Neural cell (in vitro differentiated cells): ENCODE data around the gene CCNL2. TPM values are rescaled to one million over a fixed set of nuclear protein-coding genes. Genes with fewer than 3 reads are reported as not detected.

Experiments
- H2AFZ ChIP-seq: fragments of 200-600, 300-800 bp; sonication (generic), shearing (Covaris generic); 2 replicates; pipeline ENCODE4 v1.6.0; 2014; ENCODE audit warnings: low read depth, mild to moderate bottlenecking, antibody characterized with exemption, low read length, moderate library complexity
- H3F3A ChIP-seq: fragments of 200-600 bp; shearing (Covaris generic); 2 replicates; pipeline ENCODE4 v1.6.1; 2016; ENCODE audit warnings: mild to moderate bottlenecking, moderate library complexity, mixed read lengths, antibody characterized with exemption, low read length; ENCODE audit not compliant: insufficient read depth, poor library complexity, severe bottlenecking
- H3K27ac ChIP-seq: fragments of 200-600, 300-800 bp; sonication (generic), shearing (Covaris generic); 2 replicates; pipeline ENCODE4 v1.5.1; 2014; ENCODE audit warnings: mild to moderate bottlenecking, low read length, moderate library complexity
- H3K27me3 ChIP-seq: fragments of 300-800, 200-600 bp; sonication (generic), shearing (Covaris generic); 2 replicates; pipeline ENCODE4 v1.6.0; 2014; ENCODE audit warnings: mild to moderate bottlenecking, low read depth, low read length, moderate library complexity; ENCODE audit not compliant: insufficient read depth
- H3K36me3 ChIP-seq: fragments of 300-800, 200-600 bp; sonication (generic), shearing (Covaris generic); 2 replicates; pipeline ENCODE4 v1.5.1; 2014; ENCODE audit warnings: mild to moderate bottlenecking, antibody characterized with exemption, low read length, moderate library complexity; ENCODE audit not compliant: insufficient read depth
- H3K4me2 ChIP-seq: fragments of 300-800, 200-600 bp; sonication (generic), shearing (Covaris generic); 2 replicates; pipeline ENCODE4 v1.6.0; 2014; ENCODE audit warnings: mild to moderate bottlenecking, low read length
- H3K4me3 ChIP-seq: fragments of 300-800, 200-600 bp; sonication (generic), shearing (Covaris generic); 2 replicates; pipeline ENCODE4 v1.5.1; 2014; ENCODE audit warnings: mild to moderate bottlenecking, low read length, moderate library complexity
- H3K79me2 ChIP-seq: fragments of 200-600 bp; shearing (Covaris generic); replicated peaks from 2 replicates; pipeline ENCODE4 v1.6.0; 2014; ENCODE audit warnings: mild to moderate bottlenecking, low read length, moderate library complexity; ENCODE audit not compliant: insufficient read depth
- H3K9ac ChIP-seq: fragments of 300-800, 200-600 bp; sonication (generic), shearing (Covaris generic); 2 replicates; pipeline ENCODE4 v1.6.1; 2016; ENCODE audit warnings: mild to moderate bottlenecking, low read length, mixed read lengths
- H3K9me2 ChIP-seq: fragments of 200-600 bp; shearing (Covaris generic); 2 replicates; pipeline ENCODE4 v1.6.1; 2016; ENCODE audit warnings: mild to moderate bottlenecking, low read length, mixed read lengths; ENCODE audit not compliant: insufficient read depth
- H3K9me3 ChIP-seq: fragments of 200-600, 300-800 bp; sonication (generic), shearing (Covaris generic); 2 replicates; pipeline ENCODE4 v1.6.1; 2016; ENCODE audit warnings: mild to moderate bottlenecking, mixed run types, low read length, moderate library complexity, mixed read lengths
- H4K20me1 ChIP-seq: fragments of 200-600 bp; shearing (Covaris generic); 2 replicates; pipeline ENCODE4 v1.6.1; 2016; ENCODE audit warnings: mild to moderate bottlenecking, mixed run types; ENCODE audit not compliant: insufficient read depth
- EP300 ChIP-seq: fragments of 450-650 bp; conservative IDR thresholded peaks from 2 replicates; pipeline ENCODE4 v1.6.1; 2014; ENCODE audit warnings: antibody characterized with exemption, mild to moderate bottlenecking, moderate library complexity; ENCODE audit not compliant: poor library complexity, severe bottlenecking
- EZH2 ChIP-seq: fragments of 200-600, 300-800 bp; shearing (Covaris generic), sonication (generic); IDR thresholded peaks from 2 replicates; pipeline ENCODE4 v1.6.1; 2014; ENCODE audit warnings: antibody characterized with exemption, low read length, borderline replicate concordance, mild to moderate bottlenecking; ENCODE audit not compliant: insufficient read depth, poor library complexity, severe bottlenecking
- MXI1 ChIP-seq: fragments of 450-650 bp; conservative IDR thresholded peaks from 2 replicates; pipeline ENCODE4 v1.6.1; 2014; ENCODE audit warnings: antibody characterized with exemption, mild to moderate bottlenecking; ENCODE audit not compliant: poor library complexity, severe bottlenecking
- POLR2AphosphoS5 ChIP-seq: IDR thresholded peaks from 2 replicates; pipeline ENCODE4 v1.6.1; 2012
- RAD21 ChIP-seq: fragments of 450-650 bp; conservative IDR thresholded peaks from 2 replicates; pipeline ENCODE4 v1.6.1; 2014; ENCODE audit warnings: antibody characterized with exemption, mild to moderate bottlenecking, moderate library complexity
- SMC3 ChIP-seq: fragments of 450-650 bp; conservative IDR thresholded peaks from 2 replicates; pipeline ENCODE4 v1.6.1; 2014; ENCODE audit warnings: antibody characterized with exemption, mild to moderate bottlenecking, moderate library complexity; ENCODE audit not compliant: poor library complexity
- TAF1 ChIP-seq: IDR thresholded peaks from 2 replicates; pipeline ENCODE4 v1.6.1; 2012; ENCODE audit warnings: low read depth
- polyA plus RNA-seq: library from polyadenylated mRNA; depleted of rRNA; stranded (reverse); fragments of >200 nt; gene quantifications from 2 replicates; pipeline ENCODE4 v1.2.3, GENCODE V29; 2014
- TF ChIP-seq, protein P1 (sequence below): IDR thresholded peaks from 2 replicates; pipeline ENCODE4 v1.6.1; 2012; ENCODE audit warnings: borderline replicate concordance
- TF ChIP-seq, protein P2 (sequence below): fragments of 450-650 bp; IDR thresholded peaks from 2 replicates; pipeline ENCODE4 v1.5.1; 2014; ENCODE audit warnings: antibody characterized with exemption, mild to moderate bottlenecking, moderate library complexity; ENCODE audit not compliant: poor library complexity, severe bottlenecking

CCNL2 gene
- polyA plus RNA-seq, 1 donor from 2014 or later, result 696 TPM

DNA sequence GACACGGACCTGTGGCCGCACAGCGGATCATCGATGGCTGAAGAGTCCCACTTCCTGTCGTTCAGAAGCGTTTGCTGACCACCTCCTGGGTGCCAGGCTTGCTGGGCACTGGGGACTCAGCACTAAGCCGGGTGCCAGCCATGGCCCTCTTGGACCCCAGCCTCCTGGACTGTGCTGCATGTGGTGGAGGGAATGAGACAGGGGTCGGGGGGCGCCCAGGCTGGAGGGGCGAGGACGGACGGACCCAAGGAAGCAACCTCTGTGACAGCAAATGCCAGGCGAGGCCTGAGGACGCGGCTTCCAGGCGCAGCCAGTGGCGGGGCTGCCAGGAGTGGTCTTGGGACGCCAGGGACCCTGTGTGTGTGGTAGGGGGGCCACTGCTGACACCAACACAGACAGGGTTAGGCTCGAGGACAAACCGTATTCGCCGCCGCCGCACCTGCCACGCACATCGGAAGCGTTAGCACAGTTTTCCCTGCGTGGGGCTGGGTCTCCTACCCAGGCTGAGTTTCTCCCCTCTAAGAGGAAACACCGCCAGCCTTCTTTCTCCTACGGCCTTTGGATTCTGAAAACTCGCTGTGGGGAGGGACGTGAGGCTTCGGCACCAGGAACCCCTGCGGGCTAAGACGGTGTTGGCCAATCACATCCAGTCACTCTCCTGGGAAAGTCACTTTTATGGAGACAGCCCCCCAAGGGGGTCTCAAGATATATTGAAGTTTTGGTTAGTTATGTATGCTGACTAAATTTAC is 37.7 kb downstream of the CCNL2 start:
- H2AFZ ChIP-seq, result no peak overlapping the region
- no peaks in the 10 kb centered on the region for H3F3A ChIP-seq
- no peaks in the 10 kb centered on the region for H3K9me2 ChIP-seq
- no peak overlapping the region for H3K4me2 ChIP-seq
- H3K4me3 ChIP-seq, result no peak overlapping the region
- no peak overlapping the region for H3K9ac ChIP-seq
- H3K36me3 ChIP-seq, result no peaks in the 10 kb centered on the region
- no peaks in the 10 kb centered on the region for H3K9me3 ChIP-seq
- H4K20me1 ChIP-seq, result no peaks in the 10 kb centered on the region
- no peak for TF ChIP-seq MXI1
- no peak for TF ChIP-seq SMC3
- no peak for TF ChIP-seq EZH2
- no peak for TF ChIP-seq EP300
- TF ChIP-seq POLR2AphosphoS5, result no peak
- TF ChIP-seq, protein P1, sequence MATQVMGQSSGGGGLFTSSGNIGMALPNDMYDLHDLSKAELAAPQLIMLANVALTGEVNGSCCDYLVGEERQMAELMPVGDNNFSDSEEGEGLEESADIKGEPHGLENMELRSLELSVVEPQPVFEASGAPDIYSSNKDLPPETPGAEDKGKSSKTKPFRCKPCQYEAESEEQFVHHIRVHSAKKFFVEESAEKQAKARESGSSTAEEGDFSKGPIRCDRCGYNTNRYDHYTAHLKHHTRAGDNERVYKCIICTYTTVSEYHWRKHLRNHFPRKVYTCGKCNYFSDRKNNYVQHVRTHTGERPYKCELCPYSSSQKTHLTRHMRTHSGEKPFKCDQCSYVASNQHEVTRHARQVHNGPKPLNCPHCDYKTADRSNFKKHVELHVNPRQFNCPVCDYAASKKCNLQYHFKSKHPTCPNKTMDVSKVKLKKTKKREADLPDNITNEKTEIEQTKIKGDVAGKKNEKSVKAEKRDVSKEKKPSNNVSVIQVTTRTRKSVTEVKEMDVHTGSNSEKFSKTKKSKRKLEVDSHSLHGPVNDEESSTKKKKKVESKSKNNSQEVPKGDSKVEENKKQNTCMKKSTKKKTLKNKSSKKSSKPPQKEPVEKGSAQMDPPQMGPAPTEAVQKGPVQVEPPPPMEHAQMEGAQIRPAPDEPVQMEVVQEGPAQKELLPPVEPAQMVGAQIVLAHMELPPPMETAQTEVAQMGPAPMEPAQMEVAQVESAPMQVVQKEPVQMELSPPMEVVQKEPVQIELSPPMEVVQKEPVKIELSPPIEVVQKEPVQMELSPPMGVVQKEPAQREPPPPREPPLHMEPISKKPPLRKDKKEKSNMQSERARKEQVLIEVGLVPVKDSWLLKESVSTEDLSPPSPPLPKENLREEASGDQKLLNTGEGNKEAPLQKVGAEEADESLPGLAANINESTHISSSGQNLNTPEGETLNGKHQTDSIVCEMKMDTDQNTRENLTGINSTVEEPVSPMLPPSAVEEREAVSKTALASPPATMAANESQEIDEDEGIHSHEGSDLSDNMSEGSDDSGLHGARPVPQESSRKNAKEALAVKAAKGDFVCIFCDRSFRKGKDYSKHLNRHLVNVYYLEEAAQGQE, result no peak
- TF ChIP-seq, protein P2, sequence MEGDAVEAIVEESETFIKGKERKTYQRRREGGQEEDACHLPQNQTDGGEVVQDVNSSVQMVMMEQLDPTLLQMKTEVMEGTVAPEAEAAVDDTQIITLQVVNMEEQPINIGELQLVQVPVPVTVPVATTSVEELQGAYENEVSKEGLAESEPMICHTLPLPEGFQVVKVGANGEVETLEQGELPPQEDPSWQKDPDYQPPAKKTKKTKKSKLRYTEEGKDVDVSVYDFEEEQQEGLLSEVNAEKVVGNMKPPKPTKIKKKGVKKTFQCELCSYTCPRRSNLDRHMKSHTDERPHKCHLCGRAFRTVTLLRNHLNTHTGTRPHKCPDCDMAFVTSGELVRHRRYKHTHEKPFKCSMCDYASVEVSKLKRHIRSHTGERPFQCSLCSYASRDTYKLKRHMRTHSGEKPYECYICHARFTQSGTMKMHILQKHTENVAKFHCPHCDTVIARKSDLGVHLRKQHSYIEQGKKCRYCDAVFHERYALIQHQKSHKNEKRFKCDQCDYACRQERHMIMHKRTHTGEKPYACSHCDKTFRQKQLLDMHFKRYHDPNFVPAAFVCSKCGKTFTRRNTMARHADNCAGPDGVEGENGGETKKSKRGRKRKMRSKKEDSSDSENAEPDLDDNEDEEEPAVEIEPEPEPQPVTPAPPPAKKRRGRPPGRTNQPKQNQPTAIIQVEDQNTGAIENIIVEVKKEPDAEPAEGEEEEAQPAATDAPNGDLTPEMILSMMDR, result no peak
- TF ChIP-seq TAF1, result no peak
- no peak for TF ChIP-seq RAD21
- no peaks in the 10 kb centered on the region for H3K27me3 ChIP-seq
- H3K27ac ChIP-seq, result no peak overlapping the region
- no peaks in the 10 kb centered on the region for H3K79me2 ChIP-seq

DNA sequence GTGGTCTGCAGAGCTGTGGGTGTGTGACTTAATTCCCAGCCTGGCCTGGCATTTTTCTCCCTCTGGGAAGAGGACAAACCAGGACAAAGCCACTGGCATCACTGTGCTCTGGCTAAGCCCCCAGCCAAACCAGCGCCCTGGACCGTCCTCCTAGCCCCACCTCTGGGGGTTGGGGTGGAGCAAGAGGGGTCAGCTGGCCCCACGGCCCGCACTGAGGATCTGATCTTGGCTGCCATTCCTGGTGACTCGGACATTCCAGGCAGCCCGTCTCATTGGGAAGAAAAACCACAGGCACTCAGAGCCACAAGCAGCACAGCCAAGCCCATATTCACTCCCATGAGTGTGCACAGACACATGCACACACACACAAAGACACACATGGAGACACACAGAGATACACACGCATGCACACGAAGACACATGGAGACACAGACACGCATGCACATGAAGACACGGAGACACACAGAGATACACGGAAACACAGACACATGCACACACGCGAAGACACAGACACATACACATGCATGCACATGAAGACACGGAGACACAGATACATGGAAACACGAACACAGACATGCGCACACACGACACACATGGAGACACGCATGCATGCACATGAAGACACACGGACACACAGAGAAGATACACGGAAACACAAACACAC is 38.5 kb downstream of the CCNL2 start:
- Histone ChIP-seq H3K27ac (no peak overlapping the region), H3K4me2 (no peak overlapping the region)

More for the DNA sequence above, 38.5 kb downstream of the CCNL2 start:
- no peaks in the 10 kb centered on the region for H3K27me3 ChIP-seq
- H4K20me1 ChIP-seq, result no peaks in the 10 kb centered on the region
- H2AFZ ChIP-seq, result no peak overlapping the region
- H3K9me2 ChIP-seq, result no peaks in the 10 kb centered on the region
- H3F3A ChIP-seq, result no peaks in the 10 kb centered on the region
- no peak overlapping the region for H3K4me3 ChIP-seq
- H3K9ac ChIP-seq, result no peak overlapping the region
- no peaks in the 10 kb centered on the region for H3K79me2 ChIP-seq
- no peaks in the 10 kb centered on the region for H3K36me3 ChIP-seq
- TF ChIP-seq POLR2AphosphoS5 (no peak), TAF1 (no peak), SMC3 (no peak), MXI1 (no peak), EP300 (no peak), EZH2 (no peak), RAD21 (no peak)
- TF ChIP-seq, protein P2, result no peak
- TF ChIP-seq, protein P1, result no peak
- no peaks in the 10 kb centered on the region for H3K9me3 ChIP-seq
